Thyroid gland (tissue), 4 donors: ENCODE data around the gene TJAP1.

ENCODE experiments used
- CTCF ChIP-seq, 6 experiments: fragments of 200-600 bp in 3 of 6; fragments of 450-650 bp in 3 of 6; sonication (generic) in 3 of 6; IDR thresholded peaks; one replicate each; pipeline ENCODE4 v1.5.1; 2016 to 2019; ENCODE audit warnings: antibody characterized with exemption in 6 of 6, mild to moderate bottlenecking in 2 of 6, inconsistent platforms in 1 of 6, moderate library complexity in 1 of 6
- POLR2A ChIP-seq, 2 donors: fragments of 450-650 bp; IDR thresholded peaks; one replicate each; pipeline ENCODE4 v1.6.1; 2017; ENCODE audit warnings: antibody characterized with exemption in 2 of 2, mild to moderate bottlenecking in 2 of 2, moderate library complexity in 1 of 2

GRCh38 chr6:43478008-43478372, 620 bp downstream of the TJAP1 start:
- TF ChIP-seq CTCF (IDR thresholded peaks at IDR 0.05) (no peak), POLR2A (IDR thresholded peaks at IDR 0.05) (no peak)
